ENCODE measurements around the gene THEMIS2. TPM values are rescaled to one million over a fixed set of nuclear protein-coding genes. Genes with fewer than 3 reads are reported as not detected.

Gene THEMIS2
- total RNA-seq, 2 experiments from 2014 or later = 23.4 to 30.7 TPM

DNA sequence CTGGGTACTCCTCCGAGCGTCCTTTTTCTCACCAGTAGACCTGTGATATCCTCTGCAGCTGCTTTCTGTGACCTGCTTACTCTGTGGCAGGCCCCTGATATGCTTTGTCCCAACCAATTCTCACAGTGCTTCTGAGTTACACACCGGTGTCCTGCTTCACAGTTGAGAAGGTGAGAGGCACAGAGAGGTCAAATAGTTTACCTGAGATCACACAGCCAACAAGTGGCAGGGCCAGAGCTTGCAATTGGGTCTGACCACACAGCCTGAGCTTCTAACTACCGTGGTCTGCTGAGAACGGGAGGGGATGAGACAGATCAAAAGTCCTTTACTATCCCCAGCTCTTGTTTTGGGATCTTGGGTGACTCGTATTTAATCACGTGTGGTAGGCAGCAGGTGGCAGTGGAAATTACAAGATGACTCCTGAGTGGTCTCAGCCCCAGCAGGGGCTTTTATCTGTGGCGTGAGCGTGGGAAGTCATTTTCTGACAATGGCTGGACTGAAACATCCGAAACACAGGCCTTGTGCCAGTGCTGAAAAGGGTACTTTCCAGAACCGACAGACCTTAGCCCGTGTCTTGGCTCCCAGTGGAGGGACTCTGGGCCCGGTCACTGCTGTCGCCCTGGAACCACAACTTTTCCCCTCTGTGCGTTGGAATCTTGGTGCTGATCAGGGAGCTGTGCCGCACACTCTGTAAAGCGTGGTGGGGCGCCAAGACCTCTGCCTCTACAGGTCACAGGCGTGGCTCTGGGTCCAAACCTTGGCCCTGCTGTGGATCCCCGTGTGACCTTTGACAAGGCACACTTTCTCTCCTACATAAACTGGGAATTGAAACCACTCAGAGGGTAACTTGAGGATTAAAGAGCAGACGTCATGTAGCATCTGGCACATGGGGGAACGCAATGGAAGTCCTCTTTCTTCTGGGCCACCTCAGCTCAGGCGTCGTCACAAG is 11.9 kb downstream of the THEMIS2 start:
- peak overlapping the region; percentile 36 for H3K27ac Mint-ChIP-seq
- H3K9me3 Mint-ChIP-seq (ENCODE audit: low read depth) = no peaks in the 10 kb centered on the region
- H3K4me1 Mint-ChIP-seq = peaks cover 45% of the 10 kb centered on the region
- DNase-seq (no peak), ATAC-seq (no peak)
- H3K4me3 Mint-ChIP-seq = no peak overlapping the region
- CTCF ChIA-PET = no interaction called here
- no peaks in the 10 kb centered on the region for H3K27me3 Mint-ChIP-seq
- H3K36me3 Mint-ChIP-seq = peaks cover 42% of the 10 kb centered on the region

DNA sequence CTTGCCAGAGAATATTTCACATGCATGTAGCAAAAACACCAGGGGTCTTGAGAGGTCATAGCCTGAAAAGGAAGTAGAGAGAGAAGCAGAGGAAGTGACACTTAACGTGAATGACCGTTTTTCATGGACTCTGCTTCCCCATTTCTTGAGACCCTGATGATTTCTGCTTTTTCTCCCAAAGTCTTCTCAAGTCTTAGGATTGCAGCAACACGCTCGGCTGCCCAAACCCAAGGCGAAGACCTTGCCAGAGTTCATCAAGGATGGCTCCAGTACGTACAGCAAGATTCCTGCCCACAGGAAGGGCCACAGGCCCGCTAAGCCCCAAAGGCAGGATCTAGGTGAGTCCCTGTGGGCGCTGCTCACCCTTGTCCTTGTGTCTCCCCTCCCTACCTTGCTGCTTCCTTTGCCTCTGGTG is 12.8 kb downstream of the THEMIS2 start:
- CTCF ChIA-PET = no interaction called here
- peak overlapping the region; percentile 27 for H3K27ac Mint-ChIP-seq
- H3K9me3 Mint-ChIP-seq (ENCODE audit: low read depth) = no peaks in the 10 kb centered on the region
- no peak for ATAC-seq
- peaks cover 50% of the 10 kb centered on the region for H3K4me1 Mint-ChIP-seq
- no peaks in the 10 kb centered on the region for H3K27me3 Mint-ChIP-seq
- no peak for DNase-seq
- H3K4me3 Mint-ChIP-seq = no peak overlapping the region
- H3K36me3 Mint-ChIP-seq = peaks cover 45% of the 10 kb centered on the region

- DNase-seq (no peak), ATAC-seq (no peak)
- CTCF ChIA-PET = interaction anchor here (0.6 to 1.2 kb wide), 3 partner anchors 12 to 53 kb away, joined by 3 to 7 read pairs (median 5); no protein-coding TSS in a partner anchor
- H3K27me3 Mint-ChIP-seq = no peaks in the 10 kb centered on the region
- H3K27ac Mint-ChIP-seq = peak overlapping the region; percentile 89
- no peaks in the 10 kb centered on the region for H3K9me3 Mint-ChIP-seq (ENCODE audit: low read depth)
- H3K36me3 Mint-ChIP-seq = peaks cover 48% of the 10 kb centered on the region
- H3K4me1 Mint-ChIP-seq = peaks cover 54% of the 10 kb centered on the region
- no peak overlapping the region for H3K4me3 Mint-ChIP-seq
These were observed 13.4 kb downstream of the THEMIS2 start for GRCh38 chr1:27885621-27886352.

- Mint-ChIP-seq H3K27me3 (no peaks in the 10 kb centered on the region), H3K4me3 (no peak overlapping the region), H3K9me3 (ENCODE audit: low read depth) (no peaks in the 10 kb centered on the region)
These were observed 14.0 kb downstream of the THEMIS2 start for GRCh38 chr1:27886353-27886679.

GRCh38 chr1:27886744-27887143 is 14.4 kb downstream of the THEMIS2 start:
- Mint-ChIP-seq H3K27ac (peak overlapping the region; percentile 89), H3K27me3 (no peaks in the 10 kb centered on the region), H3K4me3 (peak overlapping the region; percentile 50), H3K4me1 (peaks cover 64% of the 10 kb centered on the region), H3K36me3 (peaks cover 56% of the 10 kb centered on the region), H3K9me3 (ENCODE audit: low read depth) (no peaks in the 10 kb centered on the region)
- DNase-seq (no peak), ATAC-seq (peak; percentile 25)
- CTCF ChIA-PET = interaction anchor here (0.6 to 1.2 kb wide), 3 partner anchors 13 to 54 kb away, joined by 3 to 7 read pairs (median 5); no protein-coding TSS in a partner anchor

More at GRCh38 chr1:27886353-27886679, 14.0 kb downstream of the THEMIS2 start:
- peaks cover 52% of the 10 kb centered on the region for H3K36me3 Mint-ChIP-seq
- peaks cover 60% of the 10 kb centered on the region for H3K4me1 Mint-ChIP-seq
- peak overlapping the region; percentile 89 for H3K27ac Mint-ChIP-seq
- DNase-seq (no peak), ATAC-seq (peak; percentile 10)
- CTCF ChIA-PET = interaction anchor here (0.6 to 1.2 kb wide), 3 partner anchors 13 to 54 kb away, joined by 3 to 7 read pairs (median 5); no protein-coding TSS in a partner anchor

- ATAC-seq (peak; percentile 83), DNase-seq (peak; percentile 84)
- Mint-ChIP-seq H3K36me3 (peaks cover 62% of the 10 kb centered on the region), H3K27ac (peak overlapping the region; percentile 89), H3K4me1 (peaks cover 71% of the 10 kb centered on the region), H3K9me3 (ENCODE audit: low read depth) (no peaks in the 10 kb centered on the region), H3K4me3 (peak overlapping the region; percentile 50), H3K27me3 (no peaks in the 10 kb centered on the region)
- CTCF ChIA-PET = interaction anchor here (1.2 kb wide), 1 partner anchor 30 kb away, joined by 7 read pairs; no protein-coding TSS in a partner anchor
These were observed 15.1 kb downstream of the THEMIS2 start for GRCh38 chr1:27887215-27888021.

DNA sequence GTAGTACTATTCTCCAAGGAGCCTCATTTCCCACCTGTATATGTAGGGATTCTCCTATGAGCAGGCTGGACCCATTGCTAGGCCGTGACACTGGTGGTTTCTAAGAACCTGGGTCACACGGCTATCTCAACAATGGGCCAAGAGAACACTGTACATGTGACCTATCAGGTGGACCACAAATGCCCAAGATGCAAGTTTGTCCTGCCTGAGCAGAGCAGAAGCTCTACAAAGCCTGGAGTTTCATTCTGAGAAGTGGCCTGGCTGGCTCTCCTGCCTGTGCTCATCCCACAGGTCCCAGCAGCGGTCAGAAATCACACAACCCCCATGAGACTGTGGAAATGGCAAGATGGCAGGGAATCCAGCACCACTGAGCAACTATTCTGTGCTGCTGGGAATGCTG is 17.2 kb downstream of the THEMIS2 start:
- CTCF ChIA-PET = interaction anchor here (1.8 kb wide), 1 partner anchor 16 kb away, joined by 6 read pairs; no protein-coding TSS in a partner anchor
- Mint-ChIP-seq H3K4me1 (peaks cover 72% of the 10 kb centered on the region), H3K27ac (peak overlapping the region; percentile 14), H3K27me3 (no peaks in the 10 kb centered on the region), H3K9me3 (ENCODE audit: low read depth) (no peaks in the 10 kb centered on the region), H3K4me3 (no peak overlapping the region), H3K36me3 (peaks cover 71% of the 10 kb centered on the region)
- no peak for ATAC-seq
- no peak for DNase-seq

DNA sequence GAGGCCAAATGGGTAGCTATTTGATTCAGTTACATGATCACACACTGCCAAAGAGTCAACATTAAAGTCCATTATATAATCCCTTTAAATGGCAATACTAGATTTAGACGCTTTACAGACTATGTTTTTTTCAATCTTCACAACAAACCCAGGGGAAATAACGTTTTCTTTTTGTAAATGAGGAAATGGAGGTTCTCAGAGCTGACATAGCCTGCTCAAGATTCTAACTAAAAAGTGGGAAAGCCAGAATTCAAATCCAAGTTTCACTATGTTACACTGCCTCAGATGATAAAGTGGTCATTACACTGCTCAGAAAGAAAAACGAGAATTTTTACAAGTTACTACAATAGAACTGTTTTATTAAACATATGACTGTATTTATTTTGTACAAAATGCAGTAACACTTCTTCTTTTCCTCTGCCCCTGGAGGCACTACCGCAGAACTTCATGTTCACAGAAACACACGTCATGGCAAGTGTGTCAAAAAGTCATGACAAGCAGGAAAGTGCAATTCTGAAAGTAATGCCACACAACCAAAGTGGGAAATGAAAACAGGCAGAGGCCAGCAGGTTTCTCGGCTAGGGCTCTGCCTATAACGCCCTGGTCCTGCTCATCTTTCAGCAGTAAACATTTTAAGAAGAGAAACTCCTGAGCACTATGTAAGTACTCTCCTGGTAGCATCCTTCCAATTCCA is 19.0 kb downstream of the THEMIS2 start:
- Mint-ChIP-seq H3K4me3 (peak overlapping the region; percentile 10), H3K27me3 (no peaks in the 10 kb centered on the region), H3K27ac (peak overlapping the region; percentile 85), H3K4me1 (peaks cover 57% of the 10 kb centered on the region), H3K9me3 (ENCODE audit: low read depth) (no peaks in the 10 kb centered on the region), H3K36me3 (peaks cover 65% of the 10 kb centered on the region)
- CTCF ChIA-PET = interaction anchor here (1.2 to 1.8 kb wide), 4 partner anchors 18 to 33 kb away, joined by 4 to 10 read pairs (median 6); no protein-coding TSS in a partner anchor
- ATAC-seq = peak; percentile 31
- DNase-seq = peak; percentile 69

DNA sequence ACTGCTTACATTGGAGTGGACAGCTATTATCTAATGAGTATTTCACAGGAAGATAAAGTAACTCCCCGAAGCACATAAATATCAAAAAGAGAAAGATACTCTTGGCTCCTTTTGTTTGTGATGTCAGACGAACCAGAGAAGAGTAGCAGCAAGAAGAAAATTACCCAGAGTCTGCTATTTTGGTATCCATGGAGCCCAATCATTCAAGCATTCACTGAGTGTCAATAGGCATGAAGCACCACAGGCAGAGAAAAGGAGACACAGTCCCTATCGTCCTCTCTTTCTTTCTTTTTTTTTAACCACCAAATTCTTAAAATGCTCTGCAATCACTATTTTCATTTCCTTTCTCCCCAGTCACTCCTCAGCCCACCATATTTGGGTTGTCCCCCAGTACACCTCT is 22.2 kb downstream of the THEMIS2 start:
- CTCF ChIA-PET = no interaction called here
- no peak for ATAC-seq

DNA sequence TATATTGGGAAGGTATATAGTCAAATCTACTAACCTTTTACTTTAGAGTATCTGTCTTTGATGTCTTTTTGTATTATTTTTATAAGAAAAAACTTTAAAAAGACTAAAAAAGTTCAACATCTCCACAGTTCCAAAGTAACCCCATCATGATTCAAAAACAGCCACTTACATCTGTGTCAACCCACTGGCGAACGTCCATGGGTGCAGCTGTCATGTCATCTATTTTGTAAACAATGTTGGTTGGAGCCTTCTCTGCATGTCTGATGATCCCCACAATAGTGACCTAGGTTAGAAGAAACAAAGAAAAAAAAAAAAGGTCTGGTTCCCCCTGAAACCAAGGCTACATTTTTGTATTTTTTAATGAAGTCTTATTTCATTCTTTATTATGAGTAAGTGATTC is 34.4 kb downstream of the THEMIS2 start:
- no peak overlapping the region for H3K4me3 Mint-ChIP-seq
- CTCF ChIA-PET = interaction anchor here (1.7 kb wide), 1 partner anchor 72 kb away, joined by 4 read pairs; no protein-coding TSS in a partner anchor
- no peak for ATAC-seq
- H3K9me3 Mint-ChIP-seq (ENCODE audit: low read depth) = no peaks in the 10 kb centered on the region
- H3K27me3 Mint-ChIP-seq = no peaks in the 10 kb centered on the region
- peaks cover 40% of the 10 kb centered on the region for H3K36me3 Mint-ChIP-seq
- H3K27ac Mint-ChIP-seq = no peak overlapping the region
- peaks cover 10% of the 10 kb centered on the region for H3K4me1 Mint-ChIP-seq
- DNase-seq = no peak

More for the DNA sequence above, 22.2 kb downstream of the THEMIS2 start:
- Mint-ChIP-seq H3K4me1 (peaks cover 33% of the 10 kb centered on the region), H3K4me3 (no peak overlapping the region), H3K9me3 (ENCODE audit: low read depth) (no peaks in the 10 kb centered on the region), H3K27ac (no peak overlapping the region), H3K27me3 (no peaks in the 10 kb centered on the region), H3K36me3 (peaks cover 53% of the 10 kb centered on the region)
- DNase-seq = no peak

DNA sequence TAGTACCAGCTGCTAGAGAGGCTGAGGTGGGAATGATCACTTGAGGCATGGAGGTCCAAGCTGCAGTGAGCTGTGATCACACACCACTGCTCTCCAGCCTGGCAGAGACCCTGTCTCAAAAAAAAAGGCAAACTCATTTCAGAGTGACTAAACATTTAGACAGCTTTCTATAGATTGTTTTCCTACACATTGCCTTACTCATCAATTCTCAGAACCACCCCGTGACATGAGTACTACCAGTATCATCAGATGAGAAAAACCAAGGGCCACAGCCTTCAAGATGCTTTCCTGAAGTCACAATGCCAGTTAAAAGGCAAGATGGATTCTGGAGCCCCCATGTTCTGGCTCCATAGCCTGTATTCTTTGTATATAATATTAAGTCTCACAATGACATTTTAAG is 40.1 kb downstream of the THEMIS2 start:
- H3K9me3 Mint-ChIP-seq (ENCODE audit: low read depth) = no peaks in the 10 kb centered on the region
- peaks cover 5% of the 10 kb centered on the region for H3K27me3 Mint-ChIP-seq
- CTCF ChIA-PET = interaction anchor here (0.7 to 1.5 kb wide), 2 partner anchors 21 to 328 kb away, joined by 3 to 5 read pairs; no protein-coding TSS in a partner anchor
- DNase-seq (no peak), ATAC-seq (no peak)
- peak overlapping the region; percentile 2 for H3K4me3 Mint-ChIP-seq
- H3K36me3 Mint-ChIP-seq = peaks cover 34% of the 10 kb centered on the region
- peaks cover 31% of the 10 kb centered on the region for H3K4me1 Mint-ChIP-seq
- H3K27ac Mint-ChIP-seq = peak overlapping the region; percentile 76

GRCh38 chr1:27915082-27915575 is 42.8 kb downstream of the THEMIS2 start:
- peaks cover 20% of the 10 kb centered on the region for H3K36me3 Mint-ChIP-seq
- H3K27ac Mint-ChIP-seq = peak overlapping the region; percentile 99
- ATAC-seq (no peak), DNase-seq (no peak)
- CTCF ChIA-PET = no interaction called here
- peaks cover 31% of the 10 kb centered on the region for H3K4me1 Mint-ChIP-seq
- peaks cover 18% of the 10 kb centered on the region for H3K27me3 Mint-ChIP-seq
- H3K9me3 Mint-ChIP-seq (ENCODE audit: low read depth) = no peaks in the 10 kb centered on the region
- H3K4me3 Mint-ChIP-seq = peak overlapping the region; percentile 100

All from activated CD8-positive, alpha-beta memory T cell treated with anti-CD3 and anti-CD28 coated beads, Interleukin-2, amount 10 ng/mL, durations not matched to agents 7 days and 5 days (primary cell).